ENCODE measurements around the gene IL12RB1. TPM values are rescaled to one million over a fixed set of nuclear protein-coding genes. Genes with fewer than 3 reads are reported as not detected.
A peak's percentile ranks its signal among the peaks of the same experiment; 100 is the strongest.

Gene IL12RB1
- total and polyA plus RNA-seq, 10 of the 15 experiments (the other 5 are each of a cell fraction or from before 2014, with no cell fraction given): 2.8 to 29.9 (median 17.6) TPM

GRCh38 chr19:18097993-18098890 lies 11.5 kb upstream of the IL12RB1 start (continued):
- TF ChIP-seq GATAD2B (conservative IDR thresholded peaks at IDR 0.05; ENCODE audit: low read depth) (peak; percentile 35), IRF4 (IDR thresholded peaks at IDR 0.05; ENCODE audit: low read depth, low read length) (no peak), ZNF207 (IDR thresholded peaks at IDR 0.05; ENCODE audit: borderline replicate concordance) (0 out of 2 replicates have a peak, but pooled peaks have one; percentile 35), RCOR1 (conservative IDR thresholded peaks at IDR 0.05; ENCODE audit: low read depth, low read length) (0 out of 2 replicates have a peak, but pooled peaks have one; percentile 47), POLR2AphosphoS2 (IDR thresholded peaks at IDR 0.05; ENCODE audit: low read depth, low read length) (0 out of 2 replicates have a peak, but pooled peaks have one; percentile 33), TCF3 (IDR thresholded peaks at IDR 0.05; ENCODE audit: borderline replicate concordance, insufficient read depth, low read depth, low read length) (0 out of 2 replicates have a peak, but pooled peaks have one; percentile 11), ZBED1 (IDR thresholded peaks at IDR 0.05; ENCODE audit: borderline replicate concordance) (0 out of 2 replicates have a peak, but pooled peaks have one; percentile 16), POU2F2 (IDR thresholded peaks at IDR 0.05; ENCODE audit: borderline replicate concordance, low read depth, low read length) (0 out of 3 replicates have a peak, but pooled peaks have one; percentile 34), MLLT1 (IDR thresholded peaks at IDR 0.05) (peak; percentile 35; the same call in 1 of the 2 replicates), RFX5 (IDR thresholded peaks at IDR 0.05; ENCODE audit: low read depth, low read length) (no peak), WRNIP1 (IDR thresholded peaks at IDR 0.05; ENCODE audit: borderline replicate concordance, low read depth, low read length) (0 out of 2 replicates have a peak, but pooled peaks have one; percentile 21), ZNF217 (IDR thresholded peaks at IDR 0.05) (0 out of 2 replicates have a peak, but pooled peaks have one; percentile 45)

Data from GM12878 (cell line).